Stomach (tissue), 4 donors: ENCODE data around the gene ENSA.
"Not testable (repeated sequence)": the region's sequence is repeated elsewhere in the genome, so short reads cannot be mapped to it uniquely, and the experiment has no call there.

Source experiments
- CTCF ChIP-seq, 7 experiments: fragments of 450-650 bp in 4 of 7; fragments of 200-600 bp in 3 of 7; sonication (generic) in 3 of 7; IDR thresholded peaks; one replicate each; pipeline ENCODE4 v1.5.1; 2016 to 2019; ENCODE audit warnings: antibody characterized with exemption in 7 of 7, control low read depth in 2 of 7, mild to moderate bottlenecking in 1 of 7
- POLR2A ChIP-seq, 4 donors: fragments of 450-650 bp; IDR thresholded peaks; one replicate each; pipeline ENCODE4 v1.6.1; 2016; ENCODE audit warnings: antibody characterized with exemption in 4 of 4, control low read depth in 2 of 4, mild to moderate bottlenecking in 1 of 4, moderate library complexity in 1 of 4
- POLR2AphosphoS5 ChIP-seq, 3 donors: sonication (generic); formaldehyde crosslinking; IDR thresholded peaks; one replicate each; pipeline ENCODE4 v1.6.1; 2016; ENCODE audit warnings: antibody characterized with exemption in 3 of 3

- not testable (repeated sequence) for TF ChIP-seq CTCF, POLR2AphosphoS5, POLR2A (IDR thresholded peaks at IDR 0.05)
Measured at GRCh38 chr1:150624546-150624945, 4.9 kb downstream of the ENSA start.
